GM19463 (cell line): Measurements from ENCODE around the gene KRTAP25-1.

Source experiments
- ATAC-seq: cut with Tn5 transposase; IDR thresholded peaks from one replicate; pipeline ENCODE4 v1.9.1; 2021; ENCODE audit warnings: mild to moderate bottlenecking, moderate library complexity; ENCODE audit not compliant: unreplicated experiment

Gene KRTAP25-1

GRCh38 chr21:30289215-30289614 is at the start of gene KRTAP25-1:
Gene KRTAP25-1 (minus strand): TSS chr21:30289514. CDS start chr21:30289490, 24 bp downstream.
- ATAC-seq: no peak

GRCh38 chr21:30338717-30339116 is 49.4 kb upstream of the KRTAP25-1 start:
- ATAC-seq: no peak

- ATAC-seq: no peak
These were observed 48.5 kb upstream of the KRTAP25-1 start for GRCh38 chr21:30337772-30338171.

- no peak for ATAC-seq
These were observed 48.0 kb upstream of the KRTAP25-1 start, which contains the start of gene KRTAP27-1 for GRCh38 chr21:30337276-30337744. Gene KRTAP27-1 (minus strand): TSS chr21:30337694. CDS start chr21:30337668, 26 bp downstream.

GRCh38 chr21:30336596-30336995 is 47.3 kb upstream of the KRTAP25-1 start:
- no peak for ATAC-seq

GRCh38 chr21:30333736-30334135 is 44.4 kb upstream of the KRTAP25-1 start:
- ATAC-seq: no peak

- ATAC-seq: no peak
These were observed 43.4 kb upstream of the KRTAP25-1 start for GRCh38 chr21:30332681-30333080.

- no peak for ATAC-seq
These were observed 40.0 kb upstream of the KRTAP25-1 start for GRCh38 chr21:30329203-30329875.

- ATAC-seq: no peak
These were observed 37.1 kb upstream of the KRTAP25-1 start for GRCh38 chr21:30326390-30326789.

- ATAC-seq: no peak
These were observed 30.9 kb upstream of the KRTAP25-1 start, which contains the start of gene KRTAP26-1 for GRCh38 chr21:30320215-30320614. Gene KRTAP26-1 (minus strand): TSS chr21:30320315. CDS start chr21:30320035, 280 bp downstream.

- ATAC-seq: no peak
These were observed 26.4 kb upstream of the KRTAP25-1 start for GRCh38 chr21:30315701-30316100.

- ATAC-seq: no peak
These were observed 17.6 kb upstream of the KRTAP25-1 start for GRCh38 chr21:30306884-30307283.

GRCh38 chr21:30305136-30305535 is 15.8 kb upstream of the KRTAP25-1 start:
- ATAC-seq: no peak

GRCh38 chr21:30282850-30283249 is 6.5 kb downstream of the KRTAP25-1 start, which contains the start of gene KRTAP24-1:
Gene KRTAP24-1 (minus strand): TSS chr21:30282950. CDS start chr21:30282932, 18 bp downstream.
- no peak for ATAC-seq

GRCh38 chr21:30271611-30272010 is 17.7 kb downstream of the KRTAP25-1 start:
- no peak for ATAC-seq

GRCh38 chr21:30271156-30271555 is 18.2 kb downstream of the KRTAP25-1 start:
- ATAC-seq: no peak

- no peak for ATAC-seq
These were observed 19.3 kb downstream of the KRTAP25-1 start for GRCh38 chr21:30269803-30270530.

- ATAC-seq: no peak
These were observed 20.6 kb downstream of the KRTAP25-1 start for GRCh38 chr21:30268608-30269197.

- ATAC-seq: no peak
These were observed 31.5 kb downstream of the KRTAP25-1 start for GRCh38 chr21:30257773-30258172.

GRCh38 chr21:30256100-30256499 is 33.2 kb downstream of the KRTAP25-1 start:
- ATAC-seq: no peak

- ATAC-seq: no peak
These were observed 33.6 kb downstream of the KRTAP25-1 start for GRCh38 chr21:30255679-30256078.
